Measurements from ENCODE around the gene RIC1. TPM values are rescaled to one million over a fixed set of nuclear protein-coding genes. Genes with fewer than 3 reads are reported as not detected.

Gene RIC1
- total and polyA plus RNA-seq, 2 of the 13 experiments (the other 11 are each of a cell fraction or from before 2014, with no cell fraction given), result 18.2 to 19.0 TPM

GRCh38 chr9:5825223-5825622, 196.3 kb downstream of the RIC1 start:
- intact Hi-C loops (cut with micrococcal nuclease; ENCODE audit: unreplicated experiment), result no loop called here
- Histone ChIP-seq H3K4me3 (replicated peaks in 1 of 3; ENCODE audit: insufficient read depth in 1 of 3, low read depth in 2 of 3, low read length in 3 of 3) (no peak overlapping the region), H3K79me2 (ENCODE audit: insufficient read depth, low read length) (peaks cover 50% of the 10 kb centered on the region), H3K27me3 (ENCODE audit: control insufficient read depth in 1 of 2, insufficient read depth in 2 of 2, low read length in 2 of 2) (no peaks in the 10 kb centered on the region), H3K27ac (ENCODE audit: extremely low read length, insufficient read depth, low read length) (no peak overlapping the region), H3K4me1 (ENCODE audit: insufficient read depth, low read length) (peaks cover 53% of the 10 kb centered on the region), H3K4me2 (ENCODE audit: low read depth, low read length) (no peak overlapping the region), H4K20me1 (ENCODE audit: insufficient read depth, low read length) (no peaks in the 10 kb centered on the region), H3K36me3 (replicated peaks in 1 of 2; ENCODE audit: control insufficient read depth in 1 of 2, insufficient read depth in 2 of 2, low read length in 2 of 2) (peaks cover 12 to 51% of the 10 kb centered on the region in 2 experiments), H3K9ac (ENCODE audit: insufficient read depth, low read depth, low read length) (no peak overlapping the region), H3K9me3 (ENCODE audit: low read length) (no peaks in the 10 kb centered on the region), H2AFZ (ENCODE audit: low read length) (no peak overlapping the region)
- ChIA-PET POLR2A (no interaction called here), CTCF (ENCODE audit: low intra/inter-chr PET ratio, low total read pairs) (no interaction called here)
- BruUV-seq (replicated peaks), result no TSS peak
- TF ChIP-seq ARID2 (CRISPR knock-in tag; IDR thresholded peaks at IDR 0.05; ENCODE audit: borderline replicate concordance), result no peak
- no peak for TF ChIP-seq ZNF563 (CRISPR knock-in tag; IDR thresholded peaks at IDR 0.05)
- TF ChIP-seq ZNF3 (CRISPR knock-in tag; IDR thresholded peaks at IDR 0.05), result peak; percentile 87
- TF ChIP-seq ZNF18 (CRISPR knock-in tag; IDR thresholded peaks at IDR 0.05; ENCODE audit: insufficient replicate concordance), result no peak
- TF ChIP-seq ZNF207 (IDR thresholded peaks at IDR 0.05; ENCODE audit: borderline replicate concordance), result no peak
- no peak for TF ChIP-seq ELF3 (CRISPR knock-in tag; IDR thresholded peaks at IDR 0.05)
- TF ChIP-seq MIXL1 (CRISPR knock-in tag; IDR thresholded peaks at IDR 0.05), result no peak
- TF ChIP-seq E2F1 (CRISPR knock-in tag; IDR thresholded peaks at IDR 0.05), result no peak
- TF ChIP-seq SAFB2 (CRISPR knock-in tag; IDR thresholded peaks at IDR 0.05; ENCODE audit: borderline replicate concordance, low read depth), result no peak
- TF ChIP-seq NFKB2 (CRISPR knock-in tag; IDR thresholded peaks at IDR 0.05; ENCODE audit: borderline replicate concordance), result no peak
- TF ChIP-seq RBAK (CRISPR knock-in tag; IDR thresholded peaks at IDR 0.05), result peak; percentile 90
- no peak for TF ChIP-seq PCBP2 (optimal IDR thresholded peaks at IDR 0.05; ENCODE audit: low read depth, low read length, poor library complexity, severe bottlenecking)
- no peak for TF ChIP-seq NPAS2 (CRISPR knock-in tag; IDR thresholded peaks at IDR 0.05; ENCODE audit: borderline replicate concordance)
- no peak for ATAC-seq
- WGBS (ENCODE audit: low lambda C conversion rate), result 90% methylated on average over 1 of the region's 1 CpG
- DNase-seq (ENCODE audit: low spot score), result no peak
- in situ Hi-C loops (cut with HindIII; ENCODE audit: extremely low pct_ligation_motif_present, low pct_unique_long_range_greater_than_20kb), result no loop called here
- no peak for FAIRE-seq

Other genes with a start within 250 kb of the RIC1 start
- gene PLGRKT, start 191.2 kb upstream of the RIC1 start, total RNA-seq (2016; rRNA removed; fragmentation: Illumina TruSeq; extraction: Trizol), result 15.8 and 20.2 TPM in 2 replicates
- 3.4 and 5.0 TPM in 2 replicates for gene PLGRKT, start 191.2 kb upstream of the RIC1 start, polyA plus RNA-seq (2011; rRNA removed)
- gene CD274, start 178.6 kb upstream of the RIC1 start, total RNA-seq (2016; rRNA removed; fragmentation: Illumina TruSeq; extraction: Trizol), result 0.49 TPM in 1 of 2 replicates, not detected in the other
- 0.07 and 0.17 TPM in 2 replicates for gene CD274, start 178.6 kb upstream of the RIC1 start, polyA plus RNA-seq (2011; rRNA removed)
- gene PDCD1LG2, start 118.6 kb upstream of the RIC1 start, total RNA-seq (2016; rRNA removed; fragmentation: Illumina TruSeq; extraction: Trizol), result not detected in 2 replicates
- not detected in 2 replicates for gene PDCD1LG2, start 118.6 kb upstream of the RIC1 start, polyA plus RNA-seq (2011; rRNA removed)
- gene ERMP1, start 204.0 kb downstream of the RIC1 start, total RNA-seq (2016; rRNA removed; fragmentation: Illumina TruSeq; extraction: Trizol), result 28.1 and 40.9 TPM in 2 replicates
- 46.8 and 65.4 TPM in 2 replicates for gene ERMP1, start 204.0 kb downstream of the RIC1 start, polyA plus RNA-seq (2011; rRNA removed)